Endodermal cell (in vitro differentiated cells): ENCODE data around the gene SIGLEC15. TPM values are rescaled to one million over a fixed set of nuclear protein-coding genes. Genes with fewer than 3 reads are reported as not detected.

Experiments
- DNase-seq: peaks from one replicate; pipeline ENCODE4 v3.0.0-alpha.2; 2017
- H3K27ac ChIP-seq: 2 replicates; pipeline ENCODE4 v1.5.1; 2013; ENCODE audit warnings: mild to moderate bottlenecking, low read depth, low read length, moderate library complexity
- H3K27me3 ChIP-seq: 2 replicates; pipeline ENCODE4 v1.6.1; 2013; ENCODE audit warnings: mild to moderate bottlenecking, low read length, moderate library complexity; ENCODE audit not compliant: insufficient read depth, control insufficient read depth, poor library complexity, severe bottlenecking
- H3K36me3 ChIP-seq: 2 replicates; pipeline ENCODE4 v1.7.0; 2013; ENCODE audit warnings: mild to moderate bottlenecking, low read length, moderate library complexity; ENCODE audit not compliant: control insufficient read depth, insufficient read depth
- H3K4me1 ChIP-seq: one replicate; pipeline ENCODE4 v1.7.0; 2013; ENCODE audit warnings: low read length; ENCODE audit not compliant: control insufficient read depth, insufficient read depth
- H3K4me3 ChIP-seq: 2 replicates; pipeline ENCODE4 v1.5.1; 2013; ENCODE audit warnings: mild to moderate bottlenecking, low read length, moderate library complexity
- H3K9ac ChIP-seq: 2 replicates; pipeline ENCODE4 v1.6.1; 2013; ENCODE audit warnings: mild to moderate bottlenecking, low read length, moderate library complexity; ENCODE audit not compliant: poor library complexity, severe bottlenecking; ENCODE audit errors: extremely low read depth
- H3K9me3 ChIP-seq: 2 replicates; pipeline ENCODE4 v1.6.1; 2013; ENCODE audit warnings: mild to moderate bottlenecking, low read length, moderate library complexity; ENCODE audit not compliant: control insufficient read depth
- H3K27ac Mint-ChIP-seq: 2 replicates; pipeline ENCODE4 v1.8.0; 2020; ENCODE audit warnings: mixed read lengths
- H3K27me3 Mint-ChIP-seq: 2 replicates; pipeline ENCODE4 v1.8.0; 2021; ENCODE audit warnings: mild to moderate bottlenecking, mixed read lengths; ENCODE audit not compliant: insufficient read depth
- H3K36me3 Mint-ChIP-seq: 2 replicates; pipeline ENCODE4 v1.8.0; 2020; ENCODE audit warnings: low read depth, mixed read lengths
- H3K4me1 Mint-ChIP-seq: 2 replicates; pipeline ENCODE4 v1.8.0; 2020; ENCODE audit warnings: mixed read lengths
- H3K4me3 Mint-ChIP-seq: 2 replicates; pipeline ENCODE4 v1.8.0; 2020; ENCODE audit warnings: mild to moderate bottlenecking, moderate library complexity, mixed read lengths
- H3K9me3 Mint-ChIP-seq: 2 replicates; pipeline ENCODE4 v1.8.0; 2020; ENCODE audit warnings: mild to moderate bottlenecking, mixed read lengths
- WGBS, 2 experiments: methylation state at CpG; one replicate each; pipeline versions ENCODE4 v1.1.5 to v1.1.7; 2013; ENCODE audit warnings: missing lambda C conversion rate in 2 of 2, mixed read lengths in 1 of 2; ENCODE audit not compliant: insufficient coverage in 1 of 2, insufficient read length in 1 of 2; 5-methylcytosine and 5-hydroxymethylcytosine counted together
- total RNA-seq, 2 donors: library from RNA; stranded (reverse); fragmentation: NEBNext Ultra II Directional in 1 of 2; extraction: Animal tissue kit (Norgen Biotek cat#: 25700) in 1 of 2; gene quantifications; 2 replicates in 1 of 2; 3 replicates in 1 of 2; pipeline ENCODE4 v1.2.1, GENCODE V29; 2021
- TF ChIP-seq, protein P1 (sequence below): fragments of 200-600 bp; sonication (generic); conservative IDR thresholded peaks from 2 replicates; pipeline ENCODE4 v1.5.0; 2021; ENCODE audit warnings: antibody characterized with exemption, mild to moderate bottlenecking

Gene SIGLEC15
- total RNA-seq, 2 donors from 2014 or later: not detected

DNA sequence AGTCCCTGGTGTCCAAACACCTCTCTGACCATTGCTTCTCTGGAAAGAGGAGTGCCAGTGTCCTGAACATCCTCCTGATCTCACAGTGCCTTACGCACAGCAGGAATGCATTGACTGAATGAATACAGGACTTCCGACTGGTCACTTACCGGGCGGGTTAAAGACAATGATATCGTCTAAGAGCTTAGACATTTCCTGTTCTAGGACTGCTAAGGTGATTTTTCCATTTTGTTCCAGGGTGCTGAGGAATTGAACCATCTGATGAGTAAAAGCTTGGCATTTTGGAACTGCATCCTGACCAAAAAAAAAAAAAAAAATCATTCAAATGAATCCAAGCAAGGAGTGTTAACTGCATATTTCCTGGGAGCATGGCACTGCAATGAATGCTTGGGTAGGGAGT lies 40.0 kb downstream of the SIGLEC15 start:
- no peak overlapping the region for H3K9ac ChIP-seq

DNA sequence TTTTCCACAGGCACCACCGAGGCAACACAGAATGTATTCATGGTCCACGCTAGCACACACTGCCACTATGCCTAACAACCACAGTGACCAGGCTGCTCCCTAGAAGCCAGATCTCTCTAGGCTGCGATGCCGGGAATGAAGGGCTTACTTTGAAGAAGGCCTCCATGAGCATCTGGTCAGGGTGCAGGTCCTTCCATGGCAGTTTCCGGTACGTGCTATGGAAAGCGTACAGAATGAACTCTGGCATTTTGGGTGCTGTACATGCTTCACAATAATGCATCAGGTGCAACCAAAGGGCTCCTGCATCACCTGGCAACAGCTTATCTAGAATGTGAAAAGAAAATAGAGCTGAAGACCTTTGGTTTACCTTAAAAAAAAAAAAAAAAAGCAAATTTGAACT lies 44.9 kb downstream of the SIGLEC15 start:
- Mint-ChIP-seq H3K36me3 (peaks cover 52% of the 10 kb centered on the region), H3K9me3 (peaks cover 6% of the 10 kb centered on the region), H3K27me3 (no peaks in the 10 kb centered on the region), H3K4me1 (no peaks in the 10 kb centered on the region), H3K4me3 (no peak overlapping the region), H3K27ac (no peak overlapping the region)
- Histone ChIP-seq H3K27me3 (no peaks in the 10 kb centered on the region), H3K27ac (no peak overlapping the region), H3K9ac (no peak overlapping the region), H3K9me3 (peaks cover 10% of the 10 kb centered on the region), H3K4me3 (no peak overlapping the region), H3K4me1 (no peaks in the 10 kb centered on the region), H3K36me3 (peaks cover 52% of the 10 kb centered on the region)
- TF ChIP-seq, protein P1, sequence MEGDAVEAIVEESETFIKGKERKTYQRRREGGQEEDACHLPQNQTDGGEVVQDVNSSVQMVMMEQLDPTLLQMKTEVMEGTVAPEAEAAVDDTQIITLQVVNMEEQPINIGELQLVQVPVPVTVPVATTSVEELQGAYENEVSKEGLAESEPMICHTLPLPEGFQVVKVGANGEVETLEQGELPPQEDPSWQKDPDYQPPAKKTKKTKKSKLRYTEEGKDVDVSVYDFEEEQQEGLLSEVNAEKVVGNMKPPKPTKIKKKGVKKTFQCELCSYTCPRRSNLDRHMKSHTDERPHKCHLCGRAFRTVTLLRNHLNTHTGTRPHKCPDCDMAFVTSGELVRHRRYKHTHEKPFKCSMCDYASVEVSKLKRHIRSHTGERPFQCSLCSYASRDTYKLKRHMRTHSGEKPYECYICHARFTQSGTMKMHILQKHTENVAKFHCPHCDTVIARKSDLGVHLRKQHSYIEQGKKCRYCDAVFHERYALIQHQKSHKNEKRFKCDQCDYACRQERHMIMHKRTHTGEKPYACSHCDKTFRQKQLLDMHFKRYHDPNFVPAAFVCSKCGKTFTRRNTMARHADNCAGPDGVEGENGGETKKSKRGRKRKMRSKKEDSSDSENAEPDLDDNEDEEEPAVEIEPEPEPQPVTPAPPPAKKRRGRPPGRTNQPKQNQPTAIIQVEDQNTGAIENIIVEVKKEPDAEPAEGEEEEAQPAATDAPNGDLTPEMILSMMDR: no peak
- no peak for DNase-seq
- WGBS, 2 experiments: 95 to 98% methylated on average over 6 to 7 of the region's 7 CpGs

More for the DNA sequence above, 40.0 kb downstream of the SIGLEC15 start:
- no peak overlapping the region for H3K4me3 Mint-ChIP-seq
- H3K9me3 Mint-ChIP-seq: no peaks in the 10 kb centered on the region
- H3K27ac Mint-ChIP-seq: no peak overlapping the region
- Histone ChIP-seq H3K27ac (no peak overlapping the region), H3K4me3 (no peak overlapping the region), H3K9me3 (peaks cover 7% of the 10 kb centered on the region), H3K27me3 (no peaks in the 10 kb centered on the region), H3K4me1 (no peaks in the 10 kb centered on the region), H3K36me3 (peaks cover 77% of the 10 kb centered on the region)
- TF ChIP-seq, protein P1: no peak
- peaks cover 67% of the 10 kb centered on the region for H3K36me3 Mint-ChIP-seq
- WGBS, 2 experiments: 96 to 99% methylated on average over 5 of the region's 5 CpGs
- H3K4me1 Mint-ChIP-seq: no peaks in the 10 kb centered on the region
- no peaks in the 10 kb centered on the region for H3K27me3 Mint-ChIP-seq
- no peak for DNase-seq

DNA sequence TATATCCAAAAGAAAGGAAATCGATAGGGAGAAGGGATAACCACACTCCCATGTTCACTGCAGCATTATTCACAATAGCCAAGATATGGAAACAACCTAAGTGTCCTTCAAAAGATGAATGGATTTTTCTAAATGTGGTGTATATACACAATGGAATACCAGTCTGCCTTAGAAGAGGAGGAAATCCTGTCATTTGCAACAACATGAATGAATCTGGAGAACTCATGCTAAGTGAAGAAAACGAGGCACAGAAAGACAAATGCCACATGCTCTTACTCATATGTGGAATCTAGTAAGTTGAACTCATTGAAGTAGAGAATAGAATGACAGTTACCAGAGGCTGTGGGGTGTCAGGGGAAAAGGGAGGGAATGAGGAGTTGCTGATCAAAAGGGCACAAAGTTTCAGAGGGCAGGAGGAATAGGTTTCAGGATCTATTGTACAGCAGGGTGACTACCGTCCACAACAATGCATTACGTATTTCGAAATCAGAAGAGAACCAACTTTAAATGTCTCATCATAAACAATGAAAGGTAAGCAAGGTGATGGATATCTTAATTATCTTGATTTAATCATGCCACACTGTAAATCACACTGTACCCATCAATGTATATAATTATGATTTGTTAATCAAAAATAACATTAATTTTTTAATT lies 46.1 kb downstream of the SIGLEC15 start:
- H3K4me3 Mint-ChIP-seq: no peak overlapping the region
- Histone ChIP-seq H3K4me1 (no peaks in the 10 kb centered on the region), H3K36me3 (peaks cover 54% of the 10 kb centered on the region), H3K9me3 (peaks cover 21% of the 10 kb centered on the region), H3K27me3 (no peaks in the 10 kb centered on the region), H3K4me3 (no peak overlapping the region), H3K27ac (no peak overlapping the region), H3K9ac (no peak overlapping the region)
- 86 to 92% methylated on average over 1 to 3 of the region's 5 CpGs for WGBS, 2 experiments
- TF ChIP-seq, protein P1: no peak
- no peaks in the 10 kb centered on the region for H3K27me3 Mint-ChIP-seq
- peaks cover 9% of the 10 kb centered on the region for H3K9me3 Mint-ChIP-seq
- H3K36me3 Mint-ChIP-seq: peaks cover 52% of the 10 kb centered on the region
- DNase-seq: no peak
- H3K4me1 Mint-ChIP-seq: no peaks in the 10 kb centered on the region
- H3K27ac Mint-ChIP-seq: no peak overlapping the region
